OCI-M1 (cell line): ENCODE measurements around the gene ALKAL2.
A peak's percentile ranks its signal among the peaks of the same experiment; 100 is the strongest.

Source experiments
- DNase-seq: peaks from one replicate; lab custom pipeline; 2025; lab: John Stamatoyannopoulos, UW

The ALKAL2 gene

DNA sequence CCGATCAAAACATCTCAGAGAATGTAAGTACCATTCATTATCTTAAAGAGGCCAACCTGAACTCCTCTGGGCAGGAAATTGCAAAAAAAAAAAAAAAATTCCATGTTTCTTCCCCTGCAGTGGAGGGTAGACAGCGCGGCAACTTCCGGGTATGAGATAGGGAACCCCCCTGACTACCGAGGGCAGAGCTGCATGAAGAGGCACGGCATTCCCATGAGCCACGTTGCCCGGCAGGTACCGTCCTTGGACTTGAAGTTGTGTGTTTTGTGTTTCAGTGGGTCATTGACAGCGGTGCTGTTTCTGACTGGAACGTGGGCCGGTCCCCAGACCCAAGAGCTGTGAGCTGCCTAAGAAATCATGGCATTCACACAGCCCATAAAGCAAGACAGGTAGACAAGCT lies 16.0 kb downstream of the ALKAL2 start:
- no peak for DNase-seq

DNA sequence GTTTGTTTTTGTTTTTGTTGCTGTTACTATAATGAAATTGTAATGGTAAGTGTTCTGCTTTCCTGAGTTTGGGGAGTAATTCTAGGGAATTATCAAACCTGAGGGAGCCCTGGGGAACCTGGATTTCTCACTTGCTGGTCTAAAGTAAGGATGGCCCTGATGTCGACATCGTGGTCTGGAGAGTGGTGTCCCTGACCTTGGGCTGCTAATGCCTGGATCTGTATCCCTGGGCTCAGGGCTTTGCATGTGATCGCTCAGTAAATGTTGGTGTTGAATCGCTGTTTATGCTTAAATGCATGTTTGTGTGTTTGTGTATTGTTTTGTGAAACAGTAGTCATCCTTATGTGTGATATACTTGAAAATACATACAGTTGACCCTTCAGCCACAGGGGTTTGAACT lies 17.0 kb downstream of the ALKAL2 start:
- no peak for DNase-seq

DNA sequence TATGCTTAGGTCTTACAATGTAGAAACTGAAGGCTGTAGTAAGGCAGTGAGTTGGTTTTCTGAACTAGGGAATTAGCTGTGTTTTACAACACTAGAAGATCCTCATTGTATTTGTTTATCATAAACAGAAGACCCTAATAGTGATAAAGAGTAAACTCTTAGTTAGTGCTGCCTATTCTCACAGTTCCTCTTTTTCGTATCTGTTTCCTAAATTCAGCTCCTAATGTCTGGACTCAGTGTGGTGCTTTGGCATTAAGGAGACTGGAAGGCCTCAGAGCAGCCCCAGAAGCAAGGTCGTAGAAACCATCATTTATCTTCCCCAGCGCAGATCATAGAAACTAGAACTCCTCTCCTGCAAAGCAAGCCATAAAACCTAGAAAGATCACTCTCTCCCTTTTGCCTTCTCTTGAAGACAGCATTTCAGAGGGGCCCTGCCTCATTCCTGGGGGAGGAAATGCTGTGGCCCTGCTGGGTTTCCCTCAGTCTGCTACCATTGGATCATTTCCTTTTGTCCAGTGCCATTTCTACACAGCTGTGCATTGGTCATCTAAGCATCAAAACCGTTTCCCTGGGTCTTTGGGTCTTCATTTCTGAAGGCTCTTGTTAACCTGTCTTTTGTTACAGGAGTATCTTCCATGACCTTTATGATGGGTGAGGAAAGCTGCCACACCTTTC lies 18.4 kb downstream of the ALKAL2 start:
- DNase-seq = peak; percentile 32

DNA sequence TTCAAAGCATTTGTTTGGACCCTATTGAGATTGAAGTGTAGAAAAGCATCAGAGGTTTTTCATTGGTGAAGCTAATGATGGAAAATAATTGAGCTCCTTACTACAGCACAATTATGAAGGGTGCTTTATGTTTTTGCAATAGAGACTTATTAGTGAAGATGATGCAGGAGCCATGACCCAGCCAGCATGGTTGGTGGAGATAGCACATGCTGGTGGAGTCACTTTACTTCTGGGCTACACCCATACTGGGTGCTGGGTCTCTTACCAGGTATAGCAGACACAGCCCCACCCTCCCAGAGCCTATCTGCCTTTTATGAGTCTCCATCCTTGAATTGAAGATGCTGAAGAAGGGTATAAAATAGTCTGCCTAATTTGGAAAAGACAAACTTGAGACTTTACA lies 19.6 kb downstream of the ALKAL2 start:
- DNase-seq = no peak

DNA sequence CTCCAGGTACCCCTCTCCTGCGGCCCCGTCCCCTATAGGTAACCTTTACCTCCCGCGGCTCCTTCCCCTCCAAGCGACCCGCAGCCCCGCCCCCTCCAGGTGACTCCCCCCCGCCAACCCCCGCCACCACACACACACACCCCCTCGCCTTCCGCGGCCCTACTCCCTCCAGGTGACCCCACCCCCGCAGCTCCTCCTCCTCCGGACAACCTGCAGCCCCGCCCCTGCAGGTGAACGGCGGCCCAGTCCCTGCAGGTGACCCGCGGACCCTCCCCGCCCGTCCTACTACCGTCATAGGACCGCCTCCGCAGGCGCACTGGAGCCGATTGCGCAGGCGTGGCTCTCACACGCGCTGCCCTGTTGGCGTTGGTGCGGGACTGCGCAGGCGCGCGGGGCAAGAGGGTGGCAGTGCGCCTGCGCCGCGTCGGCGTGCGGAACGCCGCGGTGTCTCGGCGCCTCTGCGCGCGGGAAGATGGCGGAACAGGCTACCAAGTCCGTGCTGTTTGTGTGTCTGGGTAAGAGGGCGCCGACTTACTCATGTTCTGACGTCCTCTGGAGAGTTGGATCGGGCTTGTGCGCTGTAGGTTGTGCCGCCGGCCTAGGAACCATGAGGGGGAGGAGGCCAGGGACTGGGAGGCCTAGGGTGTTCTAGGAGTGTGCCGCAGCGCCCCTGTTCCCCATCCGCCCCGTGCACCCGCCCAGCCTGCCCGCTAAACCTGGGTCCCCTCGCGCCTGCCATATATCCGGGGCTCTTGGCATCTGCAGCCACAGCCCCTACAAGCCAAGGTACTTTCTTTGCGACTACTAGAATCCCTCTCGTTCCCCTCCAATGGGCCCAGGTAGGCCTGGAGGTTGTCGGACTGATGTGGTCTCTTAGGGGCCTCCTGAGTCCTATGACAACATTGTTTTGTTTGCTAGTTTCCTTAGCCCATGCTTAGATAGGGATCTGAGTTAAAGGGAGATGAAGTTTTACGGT lies 23.1 kb downstream of the ALKAL2 start, which contains the start of gene ACP1:
Gene ACP1, plus strand, starts transcription at position 455 of the 976 bp plus-strand sequence. Its CDS starts 18 bp downstream, at position 473.
- peak; percentile 95 for DNase-seq

DNA sequence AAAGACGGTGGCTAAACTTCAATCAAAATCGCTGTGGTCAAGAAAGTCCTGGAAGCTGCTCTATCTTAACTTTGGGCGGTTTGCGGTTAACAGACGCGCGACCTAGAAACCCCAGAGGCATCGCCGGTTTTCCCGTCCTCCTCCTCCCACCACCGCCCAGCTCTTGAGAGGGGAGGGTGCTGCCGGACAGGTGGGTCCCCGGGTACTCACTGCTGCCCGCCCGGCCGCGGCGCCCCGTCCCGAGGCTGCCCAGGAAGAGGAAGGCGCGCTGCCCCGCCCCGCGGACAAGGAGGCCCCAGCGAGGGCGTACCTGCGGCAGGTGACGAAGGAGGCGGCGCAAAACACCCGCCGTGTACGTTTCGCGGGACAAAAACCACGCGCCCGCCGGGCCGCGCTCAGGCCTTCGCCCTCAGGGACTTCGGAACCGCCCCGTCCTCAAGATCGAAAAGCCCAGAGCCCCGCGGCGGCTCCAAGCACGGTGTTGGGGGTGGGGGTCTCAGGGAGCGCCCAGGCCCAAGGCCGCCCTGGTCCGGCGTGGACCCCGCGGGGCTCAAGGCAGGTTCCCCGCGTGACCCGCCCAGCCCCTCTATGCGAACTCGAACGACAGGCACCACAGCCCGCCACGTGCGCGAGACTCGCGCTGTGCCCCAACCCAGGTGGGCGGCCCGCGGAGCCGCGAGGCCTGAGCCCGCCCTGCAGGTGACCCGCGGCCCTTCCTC lies 24.0 kb downstream of the ALKAL2 start, which contains the start of gene SH3YL1:
Gene SH3YL1, minus strand, starts transcription at position 259 of the 719 bp plus-strand sequence. Its CDS starts 48 bp downstream, at position 211.
- DNase-seq = peak; percentile 45

DNA sequence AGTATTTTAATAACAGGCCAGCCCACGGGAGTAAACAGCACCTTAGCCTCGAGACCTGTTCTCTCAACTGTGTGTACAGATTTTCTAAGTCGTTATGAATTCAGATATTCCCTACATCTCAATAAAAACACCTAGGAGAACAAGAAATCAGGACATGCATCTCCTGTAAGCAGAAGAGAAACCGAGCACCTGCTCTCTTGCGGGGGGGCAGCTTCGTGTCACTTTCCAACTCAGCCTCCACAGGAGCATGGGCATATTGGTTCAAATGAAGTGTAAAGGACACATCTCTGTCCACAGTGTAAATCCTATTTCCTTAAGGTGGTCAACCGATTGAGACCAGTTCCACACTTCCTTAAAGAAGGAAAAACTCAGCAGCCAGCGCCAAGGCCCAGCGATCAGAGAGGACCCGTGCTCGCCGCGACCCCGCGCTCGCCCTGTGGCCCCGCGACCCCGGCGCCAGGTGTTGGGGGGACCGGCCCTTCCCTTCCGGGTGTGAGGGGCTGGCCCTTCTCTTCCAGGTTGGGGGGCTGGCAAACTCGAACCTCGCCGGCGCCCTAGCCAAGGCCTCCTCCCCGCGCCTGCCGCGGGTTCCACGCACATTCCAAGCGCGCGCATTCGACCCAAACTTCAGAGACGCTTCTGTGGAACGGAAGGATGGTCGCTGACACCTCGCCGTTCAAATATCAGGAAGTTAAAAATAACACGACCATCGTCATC lies 24.7 kb downstream of the ALKAL2 start:
- DNase-seq = no peak

DNA sequence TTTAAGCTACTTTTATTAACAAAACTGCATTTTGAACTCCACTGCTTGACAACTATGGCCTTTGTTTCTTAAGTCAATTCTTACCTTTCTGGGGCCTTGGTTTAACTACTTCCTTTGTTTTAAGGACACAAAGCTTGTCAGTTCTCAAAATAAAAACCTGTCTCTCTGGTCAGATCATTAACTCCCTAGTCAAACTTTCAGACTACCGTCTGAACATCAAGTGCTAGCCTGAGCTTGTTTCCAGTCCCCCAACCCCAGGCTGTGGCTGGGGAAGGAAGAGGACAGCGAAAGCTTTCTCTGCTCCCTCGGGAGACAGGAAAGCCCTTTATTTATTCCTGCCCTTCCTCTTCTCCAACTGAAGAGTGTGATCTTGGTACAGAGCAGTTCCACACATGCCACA lies 25.8 kb downstream of the ALKAL2 start:
- DNase-seq = no peak

DNA sequence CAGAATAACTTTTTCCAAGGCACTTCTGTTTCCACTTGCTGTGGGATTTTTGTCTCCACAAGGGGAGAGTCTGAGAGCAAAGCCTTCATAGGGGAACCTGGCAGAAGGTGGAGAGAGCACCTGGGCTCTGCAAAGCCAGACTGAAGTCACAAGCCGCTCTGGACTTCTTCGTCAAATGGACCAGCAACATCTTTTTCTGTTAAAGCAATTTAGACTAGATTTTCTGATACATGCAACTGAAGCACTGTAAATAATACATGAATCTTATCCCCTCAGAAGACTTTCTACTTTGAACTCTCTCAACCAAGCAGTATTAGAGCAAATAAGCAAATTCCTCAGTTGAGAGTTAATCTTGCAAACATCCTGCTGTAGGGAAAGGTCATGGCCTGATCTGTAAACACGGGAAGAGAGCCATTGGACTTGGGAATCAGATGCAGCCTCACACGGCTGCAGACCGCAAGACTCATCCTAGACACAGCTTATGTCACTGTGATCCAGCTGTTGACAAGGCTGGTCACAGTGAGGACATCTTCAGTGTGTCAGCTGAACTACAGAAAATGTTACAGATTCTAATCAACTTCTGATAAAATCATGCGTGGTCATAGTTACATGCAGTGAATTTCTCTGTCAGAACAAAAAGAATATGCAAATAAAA lies 27.3 kb downstream of the ALKAL2 start:
- DNase-seq = no peak

DNA sequence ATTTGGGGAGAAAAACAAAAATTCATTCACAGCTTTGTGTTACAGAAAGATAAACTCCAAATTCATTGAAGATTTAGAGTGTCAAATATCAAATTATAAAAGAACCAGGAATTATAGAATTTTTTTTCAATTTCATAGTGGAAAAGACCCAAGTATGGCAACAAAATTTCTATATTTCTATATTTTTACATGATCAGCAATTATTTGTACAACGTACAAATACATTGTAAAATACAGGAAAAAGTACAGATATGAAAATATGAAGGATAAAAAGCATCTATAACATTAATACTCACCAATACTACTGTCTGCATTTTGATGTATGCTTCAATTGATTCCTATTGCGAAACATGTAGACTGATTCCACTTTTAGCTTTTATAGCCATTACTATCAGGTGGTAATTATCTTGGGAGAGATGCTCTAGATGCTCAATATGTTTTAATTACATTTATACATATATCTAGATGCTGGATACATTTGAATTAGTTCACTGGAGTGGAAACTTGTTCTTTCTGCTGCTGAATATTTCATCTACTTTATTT lies 28.0 kb downstream of the ALKAL2 start:
- DNase-seq = no peak

DNA sequence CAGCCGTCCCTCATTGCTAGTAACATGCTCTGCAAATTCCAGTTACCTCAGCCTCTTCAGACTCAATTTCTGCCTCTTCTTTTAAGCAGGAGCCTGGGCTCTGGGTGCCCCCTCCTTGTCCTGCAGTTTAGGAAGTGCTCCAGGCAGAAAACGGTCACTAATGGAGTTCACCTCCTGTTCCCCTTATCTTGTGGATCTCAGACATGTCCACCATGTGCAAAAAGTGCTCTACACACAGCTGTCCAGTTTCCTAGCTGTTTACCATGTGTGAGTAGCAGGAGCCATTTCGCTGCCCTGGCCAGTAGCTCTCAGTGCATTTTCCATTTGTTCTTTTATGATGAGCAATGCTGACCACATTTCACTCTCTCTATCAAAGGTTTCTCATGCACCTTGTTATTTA lies 29.0 kb downstream of the ALKAL2 start:
- DNase-seq = no peak

DNA sequence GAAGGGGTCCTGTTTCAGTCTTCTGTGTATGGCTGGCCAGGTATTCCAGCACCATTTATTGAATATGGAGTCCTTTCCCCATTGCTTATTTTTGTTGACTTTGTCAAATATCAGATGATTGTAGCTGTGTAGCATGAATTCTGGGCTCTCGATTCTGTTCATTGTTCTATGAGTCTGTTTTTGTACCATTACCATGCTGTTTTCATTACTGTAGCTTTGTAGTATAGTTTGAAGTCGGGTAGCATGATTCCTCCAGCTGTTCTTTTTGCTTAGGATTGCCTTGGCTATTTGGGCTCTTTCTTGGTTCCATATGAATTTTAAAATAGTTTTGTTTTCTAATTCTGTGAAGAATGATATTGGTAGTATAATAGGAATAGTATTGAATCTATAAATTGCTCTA lies 30.0 kb downstream of the ALKAL2 start:
- no peak for DNase-seq

DNA sequence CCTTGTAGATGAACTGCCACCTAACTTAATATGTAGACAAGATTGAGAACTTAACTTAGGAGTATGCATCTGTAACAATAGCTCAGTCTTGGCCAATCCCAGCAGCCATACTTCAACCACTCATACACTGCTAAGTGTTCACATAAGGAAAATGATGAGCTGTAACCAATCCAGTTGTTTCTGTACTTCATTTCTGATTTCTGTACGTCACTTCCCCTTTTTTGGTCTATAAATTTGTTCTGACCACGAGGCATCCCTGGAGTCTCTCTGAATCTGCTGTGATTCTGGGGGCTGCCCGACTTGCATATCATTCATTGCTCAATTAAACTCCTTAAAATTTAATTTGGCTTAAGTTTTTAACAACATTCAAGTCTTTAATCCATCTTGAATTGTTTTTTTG lies 30.5 kb downstream of the ALKAL2 start:
- no peak for DNase-seq

DNA sequence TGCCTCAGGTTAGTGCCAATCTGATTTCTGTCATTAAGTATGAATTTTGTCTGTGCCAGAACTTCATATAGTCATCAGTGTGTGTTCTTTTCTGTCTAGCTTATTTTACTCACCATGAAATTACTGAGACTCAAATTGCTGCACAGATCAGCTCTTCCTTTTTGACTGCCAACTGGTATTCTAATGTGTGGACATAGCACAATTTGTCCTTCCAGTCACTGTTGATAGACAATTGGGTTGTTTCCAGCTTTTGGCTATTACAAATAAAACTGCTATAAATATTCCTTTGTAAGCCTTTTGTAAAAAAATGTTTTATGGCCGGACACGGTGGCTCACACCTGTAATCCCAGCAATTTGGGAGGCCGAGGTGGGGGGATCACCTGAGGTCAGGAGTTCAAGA lies 31.8 kb downstream of the ALKAL2 start:
- DNase-seq = no peak

DNA sequence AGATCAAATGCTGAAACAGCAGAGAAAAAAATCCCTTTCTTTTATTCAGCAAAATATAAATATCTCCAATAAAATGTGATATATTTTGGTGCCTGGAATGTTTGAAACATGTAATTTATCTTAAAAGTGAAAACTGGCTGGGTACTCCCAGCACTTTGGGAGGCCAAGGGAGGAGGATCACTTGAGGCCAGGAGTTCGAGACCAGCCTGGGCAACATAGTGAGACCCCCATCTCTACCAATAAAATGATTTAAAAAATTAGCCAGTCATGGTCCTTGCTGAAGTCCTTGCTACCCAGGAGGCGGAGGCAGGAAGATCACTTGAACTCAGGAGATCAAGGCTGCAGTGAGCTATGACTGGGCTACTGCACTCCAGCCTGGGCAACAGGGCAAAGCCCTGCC lies 32.7 kb downstream of the ALKAL2 start:
- no peak for DNase-seq

DNA sequence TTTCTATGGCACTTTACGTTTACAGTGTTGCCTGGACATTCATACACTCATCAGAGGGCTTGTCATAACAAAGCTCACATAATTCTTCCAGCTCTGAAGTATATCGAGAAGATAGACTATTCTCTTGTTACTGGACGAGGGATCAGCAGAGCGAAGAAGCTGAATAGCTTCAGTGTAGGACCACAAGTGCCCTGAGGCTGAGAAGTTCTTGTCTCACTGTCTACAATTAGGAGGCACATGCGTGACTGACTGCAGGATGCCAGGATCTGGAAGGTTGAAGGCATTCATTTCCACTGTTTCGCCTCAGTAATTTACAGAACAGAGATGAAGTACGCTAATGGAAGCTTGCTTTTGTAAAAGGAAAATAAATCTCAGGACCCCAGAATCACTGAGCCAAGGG lies 33.6 kb downstream of the ALKAL2 start:
- DNase-seq = no peak

DNA sequence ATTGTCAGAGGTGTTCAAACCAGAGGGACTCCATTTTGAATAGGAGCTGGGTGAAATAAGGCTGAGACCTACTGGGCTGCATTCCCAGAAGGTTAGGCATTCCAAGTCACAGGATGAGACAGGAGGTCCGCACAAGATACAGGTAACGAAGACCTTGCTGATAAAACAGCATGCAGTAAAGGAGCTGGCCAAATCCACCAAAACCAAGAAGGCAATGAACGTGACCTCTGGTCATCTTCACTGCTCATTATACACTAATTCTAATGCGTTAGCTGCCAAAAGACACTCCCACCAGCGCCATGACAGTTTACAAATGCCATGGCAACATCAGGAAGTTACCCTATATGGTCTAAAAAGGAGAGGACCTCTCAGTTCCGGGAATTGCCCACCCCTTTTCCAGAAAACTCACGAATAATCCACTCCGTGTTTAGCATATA lies 34.7 kb downstream of the ALKAL2 start:
- no peak for DNase-seq

DNA sequence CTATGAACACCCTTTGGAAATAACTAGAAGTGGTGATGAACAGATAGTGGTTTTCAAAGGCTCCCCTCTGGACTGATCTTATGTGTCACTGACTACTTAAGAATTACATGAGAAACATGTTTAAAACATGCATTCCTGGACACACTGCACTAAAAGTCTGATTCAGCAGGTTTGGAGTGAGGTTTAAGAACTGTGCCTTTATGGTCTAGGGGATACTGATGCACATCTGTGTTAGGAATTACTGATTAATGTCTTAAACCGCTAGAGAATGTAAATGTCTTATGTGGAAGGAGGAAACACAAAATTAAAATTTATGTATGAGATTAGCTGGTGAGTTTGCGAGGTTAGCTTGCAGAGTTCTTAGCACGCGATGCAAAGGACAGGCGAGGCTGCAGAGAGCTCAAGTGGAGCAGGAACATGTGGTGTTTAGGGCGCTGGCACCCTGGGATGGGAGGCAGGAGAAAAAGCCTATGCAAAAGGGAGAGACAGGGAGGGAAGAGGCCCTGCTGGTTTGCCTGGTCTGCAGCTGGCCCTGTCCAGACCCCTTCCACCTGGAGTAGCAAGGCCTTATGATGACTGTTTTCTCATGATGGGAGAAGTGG lies 35.8 kb downstream of the ALKAL2 start:
- no peak for DNase-seq

DNA sequence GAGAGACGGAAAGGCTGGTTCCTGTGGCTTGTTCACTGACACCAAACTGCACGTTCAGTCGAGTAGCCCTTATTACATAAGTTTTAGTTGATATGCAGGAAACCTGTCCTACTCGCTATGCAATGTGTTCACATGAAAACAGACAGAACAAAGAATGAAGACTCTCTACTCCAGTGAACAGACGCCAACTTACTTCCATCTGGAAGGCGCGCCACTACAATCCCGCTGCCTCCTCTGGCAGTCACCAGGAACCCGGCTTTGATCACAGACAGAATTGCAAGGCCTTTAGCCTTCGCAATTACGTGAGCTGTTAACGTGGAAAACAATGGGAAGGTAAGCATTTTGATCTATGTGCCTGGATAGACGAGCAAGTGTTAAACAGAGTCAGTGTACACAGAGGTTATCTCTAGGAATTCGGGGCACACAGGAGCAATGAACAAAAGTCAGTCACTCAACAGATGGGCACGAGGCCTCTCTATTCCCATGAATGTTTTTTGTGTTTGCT lies 38.3 kb downstream of the ALKAL2 start:
- DNase-seq = no peak

DNA sequence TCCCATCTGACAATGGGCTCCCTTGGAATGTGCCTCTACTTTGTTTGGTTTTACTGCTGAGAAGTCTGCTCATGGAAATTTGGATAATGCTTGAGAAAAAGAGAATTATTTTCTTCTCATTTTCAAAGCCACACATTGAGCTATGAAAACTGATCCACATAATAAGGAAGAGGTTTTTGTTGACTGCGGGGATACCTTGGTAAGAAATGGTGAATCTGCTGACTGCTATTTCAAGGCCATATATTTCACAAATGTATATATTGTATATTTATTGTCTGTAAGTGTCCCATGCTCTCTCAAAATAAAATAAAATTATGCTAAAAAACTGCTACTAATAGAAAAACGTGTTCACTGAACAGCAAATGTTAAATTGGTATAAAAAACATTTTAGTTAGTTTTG lies 39.2 kb downstream of the ALKAL2 start:
- no peak for DNase-seq
